ENCODE data around the gene GAL3ST1. TPM values are rescaled to one million over a fixed set of nuclear protein-coding genes. Genes with fewer than 3 reads are reported as not detected.

GAL3ST1 gene
- total and polyA plus RNA-seq, 8 donors: 2.2 to 8.5 (median 4.2) TPM

- WGBS, 2 donors: 1 to 3% methylated on average over 14 of the region's 14 CpGs
- H3K4me3 ChIP-seq: peak overlapping the region; percentile 72 to 93 (median 86)
- no peaks in the 10 kb centered on the region for H3K9me3 ChIP-seq
- DNase-seq: no peak
- no peak for ATAC-seq
- H3K36me3 ChIP-seq: peaks cover 6 to 28% (median 21%) of the 10 kb centered on the region in 3 donors
- no peak for TF ChIP-seq CTCF (IDR thresholded peaks at IDR 0.05)
- peaks cover 7 to 16% (median 8%) of the 10 kb centered on the region in 3 donors for H3K4me1 ChIP-seq
- intact Hi-C loops (cut with DNase I): no loop called here
- no peak for FAIRE-seq
- no peaks in the 10 kb centered on the region for H3K27me3 ChIP-seq
- H3K27ac ChIP-seq: peak overlapping the region in 3 of 4 donors; percentile 53 to 91 (median 80)
Observed at GRCh38 chr22:30591191-30591587, 16.7 kb upstream of the GAL3ST1 start.

GRCh38 chr22:30586414-30586813, 11.9 kb upstream of the GAL3ST1 start:
- Histone ChIP-seq H3K9me3 (no peaks in the 10 kb centered on the region), H3K27ac (no peak overlapping the region), H3K36me3 (peaks cover 14 to 70% (median 48%) of the 10 kb centered on the region in 3 donors), H3K4me3 (no peak overlapping the region), H3K4me1 (peaks cover 7 to 11% (median 8%) of the 10 kb centered on the region in 3 donors), H3K27me3 (no peaks in the 10 kb centered on the region)
- WGBS, 2 donors: 93 to 95% methylated on average over 8 of the region's 8 CpGs
- no peak for TF ChIP-seq CTCF (IDR thresholded peaks at IDR 0.05)
- FAIRE-seq (no peak), ATAC-seq (no peak), DNase-seq (no peak)
- intact Hi-C loops (cut with DNase I): no loop called here

GRCh38 chr22:30584441-30584840, 10.0 kb upstream of the GAL3ST1 start:
- intact Hi-C loops (cut with DNase I): no loop called here

GRCh38 chr22:30582788-30583545, 8.5 kb upstream of the GAL3ST1 start:
- H3K27me3 ChIP-seq: no peaks in the 10 kb centered on the region
- H3K4me3 ChIP-seq: no peak overlapping the region
- H3K36me3 ChIP-seq: peaks cover 20 to 95% (median 72%) of the 10 kb centered on the region in 3 donors

More at GRCh38 chr22:30584441-30584840, 10.0 kb upstream of the GAL3ST1 start:
- WGBS, 2 donors: 90 to 91% methylated on average over 15 of the region's 15 CpGs
- ATAC-seq (no peak), FAIRE-seq (no peak), DNase-seq (no peak)
- no peak overlapping the region for H3K4me3 ChIP-seq
- no peak for TF ChIP-seq CTCF (IDR thresholded peaks at IDR 0.05)
- H3K27ac ChIP-seq: no peak overlapping the region
- peaks cover 21 to 90% (median 67%) of the 10 kb centered on the region in 3 donors for H3K36me3 ChIP-seq
- H3K27me3 ChIP-seq: no peaks in the 10 kb centered on the region
- no peaks in the 10 kb centered on the region for H3K9me3 ChIP-seq
- no peaks in the 10 kb centered on the region for H3K4me1 ChIP-seq

More at GRCh38 chr22:30582788-30583545, 8.5 kb upstream of the GAL3ST1 start:
- Histone ChIP-seq H3K4me1 (no peaks in the 10 kb centered on the region), H3K9me3 (no peaks in the 10 kb centered on the region), H3K27ac (no peak overlapping the region)
- WGBS, 2 donors: 78 to 89% methylated on average over 13 of the region's 13 CpGs
- no peak for ATAC-seq
- no peak for TF ChIP-seq CTCF (IDR thresholded peaks at IDR 0.05)
- intact Hi-C loops (cut with DNase I): no loop called here
- FAIRE-seq: no peak
- no peak for DNase-seq

All from pancreas (tissue), 10 donors.